ENCODE measurements around the gene PUDP.

PUDP gene

GRCh38 chrX:7059859-7060258 lies 88.1 kb downstream of the PUDP start:
- no peak for TF ChIP-seq CTCF (IDR thresholded peaks at IDR 0.05)

GRCh38 chrX:7059214-7059838 lies 88.6 kb downstream of the PUDP start:
- no peak for TF ChIP-seq CTCF (IDR thresholded peaks at IDR 0.05)

- TF ChIP-seq CTCF (IDR thresholded peaks at IDR 0.05), result no peak
Measured at GRCh38 chrX:7055386-7056137, 92.4 kb downstream of the PUDP start.

GRCh38 chrX:7054219-7055216 lies 93.4 kb downstream of the PUDP start:
- no peak for TF ChIP-seq CTCF (IDR thresholded peaks at IDR 0.05)

- TF ChIP-seq CTCF (IDR thresholded peaks at IDR 0.05), result no peak
Measured at GRCh38 chrX:7052541-7052940, 95.4 kb downstream of the PUDP start.

GRCh38 chrX:7050271-7050670 lies 97.7 kb downstream of the PUDP start:
- no peak for TF ChIP-seq CTCF (IDR thresholded peaks at IDR 0.05)

- no peak for TF ChIP-seq CTCF (IDR thresholded peaks at IDR 0.05)
Measured at GRCh38 chrX:7047951-7048350, 100.0 kb downstream of the PUDP start.
